Suprapubic skin (tissue), 4 donors: ENCODE data around the gene CLDN34. TPM values are rescaled to one million over a fixed set of nuclear protein-coding genes. Genes with fewer than 3 reads are reported as not detected.

Experiments used
- DNase-seq, 2 donors: peaks; one replicate each; pipeline ENCODE4 v3.0.0-alpha.2; 2019; ENCODE audit warnings: low spot score in 2 of 2
- H3K27ac ChIP-seq: fragments of 200-600 bp; sonication (generic); one replicate; pipeline ENCODE4 v1.5.1; 2019
- H3K27me3 ChIP-seq: fragments of 200-600 bp; sonication (generic); one replicate; pipeline ENCODE4 v1.5.1; 2019
- H3K36me3 ChIP-seq: fragments of 200-600 bp; sonication (generic); one replicate; pipeline ENCODE4 v1.5.1; 2019
- H3K4me1 ChIP-seq: fragments of 200-600 bp; sonication (generic); one replicate; pipeline ENCODE4 v1.5.1; 2019
- H3K4me3 ChIP-seq: fragments of 200-600 bp; sonication (generic); one replicate; pipeline ENCODE4 v1.5.1; 2019; ENCODE audit warnings: mild to moderate bottlenecking
- H3K9me3 ChIP-seq: fragments of 200-600 bp; sonication (generic); one replicate; pipeline ENCODE4 v1.5.1; 2019
- CTCF ChIP-seq, 2 donors: fragments of 200-600 bp in 1 of 2; fragments of 450-650 bp in 1 of 2; sonication (generic) in 1 of 2; IDR thresholded peaks; one replicate each; pipeline ENCODE4 v1.5.1; 2016 to 2019; ENCODE audit warnings: antibody characterized with exemption in 2 of 2, mild to moderate bottlenecking in 1 of 2, moderate library complexity in 1 of 2
- EP300 ChIP-seq: sonication (generic); formaldehyde crosslinking; IDR thresholded peaks from one replicate; pipeline ENCODE4 v1.6.1; 2017; ENCODE audit warnings: antibody characterized with exemption
- POLR2A ChIP-seq, 2 donors: fragments of 450-650 bp; IDR thresholded peaks; one replicate each; pipeline ENCODE4 v1.6.1; 2017; ENCODE audit warnings: antibody characterized with exemption in 2 of 2, mild to moderate bottlenecking in 2 of 2, moderate library complexity in 2 of 2
- POLR2AphosphoS5 ChIP-seq, 3 donors: sonication (generic); formaldehyde crosslinking; IDR thresholded peaks; one replicate each; pipeline ENCODE4 v1.6.1; 2017; ENCODE audit warnings: antibody characterized with exemption in 3 of 3
- WGBS: methylation state at CpG from one replicate; pipeline ENCODE4 v1.1.5; 2018; 5-methylcytosine and 5-hydroxymethylcytosine counted together
- total RNA-seq, 4 donors: library from RNA; depleted of rRNA; stranded (reverse); fragments of >200 nt; gene quantifications; one replicate each; pipeline ENCODE4 v1.1.0, GENCODE V29; 2016

The CLDN34 gene
- total RNA-seq, 4 donors from 2014 or later, result 1.1 to 2.3 TPM; not detected in 2

- Histone ChIP-seq H3K36me3 (no peaks in the 10 kb centered on the region), H3K27ac (no peak overlapping the region), H3K9me3 (no peaks in the 10 kb centered on the region), H3K4me1 (no peaks in the 10 kb centered on the region), H3K27me3 (no peaks in the 10 kb centered on the region), H3K4me3 (no peak overlapping the region)
- no peak for TF ChIP-seq EP300
- TF ChIP-seq POLR2AphosphoS5 (IDR thresholded peaks at IDR 0.05), result no peak
- TF ChIP-seq CTCF (IDR thresholded peaks at IDR 0.05), result no peak
- TF ChIP-seq POLR2A (IDR thresholded peaks at IDR 0.05), result no peak
- no peak for DNase-seq
- 92% methylated on average over 2 of the region's 2 CpGs for WGBS
Observed at GRCh38 chrX:9953396-9953795, 13.8 kb upstream of the CLDN34 start.

DNA sequence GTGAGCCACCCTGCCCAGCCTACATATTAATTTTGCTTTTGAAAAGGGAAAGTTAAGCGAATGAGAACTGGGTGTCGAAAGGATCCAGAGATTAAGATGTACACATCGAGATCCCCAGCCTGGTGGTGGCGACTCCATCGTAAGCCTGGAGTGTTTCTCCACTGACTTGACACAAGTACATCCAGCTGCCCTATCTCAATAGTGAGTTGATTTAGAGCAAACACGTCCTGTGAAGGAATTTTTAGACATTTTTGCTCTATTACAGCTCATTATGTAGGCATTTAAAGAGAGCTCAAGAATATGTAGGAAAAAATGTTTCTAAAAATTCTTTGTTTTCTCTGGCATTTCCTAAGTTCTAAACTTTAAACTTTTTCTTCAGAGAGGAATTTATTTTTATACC is 11.7 kb upstream of the CLDN34 start:
- H3K9me3 ChIP-seq, result no peaks in the 10 kb centered on the region
- no peak overlapping the region for H3K4me3 ChIP-seq
- TF ChIP-seq POLR2A (IDR thresholded peaks at IDR 0.05) (no peak), EP300 (no peak), POLR2AphosphoS5 (IDR thresholded peaks at IDR 0.05) (no peak), CTCF (IDR thresholded peaks at IDR 0.05) (no peak)
- no peak overlapping the region for H3K27ac ChIP-seq
- WGBS, result 84% methylated on average over 6 of the region's 6 CpGs
- H3K4me1 ChIP-seq, result no peaks in the 10 kb centered on the region
- DNase-seq, result no peak
- H3K36me3 ChIP-seq, result no peaks in the 10 kb centered on the region
- H3K27me3 ChIP-seq, result no peaks in the 10 kb centered on the region

DNA sequence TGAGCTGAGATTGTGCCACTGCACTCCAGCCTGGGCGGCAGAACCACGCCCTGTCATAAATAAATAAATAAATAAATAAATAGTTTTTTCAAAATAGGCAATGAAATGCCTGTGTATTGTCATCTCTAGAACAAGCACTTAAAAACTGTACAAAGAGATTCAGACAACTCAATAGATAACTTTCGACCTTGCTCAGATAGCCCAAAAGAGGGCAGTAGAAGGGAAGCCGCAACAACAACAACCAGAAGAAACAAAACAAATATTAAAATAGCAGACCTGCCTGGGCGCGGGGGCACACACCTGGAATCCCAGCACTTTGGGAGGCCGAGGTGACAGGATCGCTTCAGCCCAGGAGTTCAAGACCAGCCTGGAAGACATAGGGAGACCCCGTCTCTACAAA is 9.4 kb upstream of the CLDN34 start:
- Histone ChIP-seq H3K36me3 (no peaks in the 10 kb centered on the region), H3K4me3 (no peak overlapping the region), H3K27ac (no peak overlapping the region), H3K27me3 (no peaks in the 10 kb centered on the region), H3K4me1 (no peaks in the 10 kb centered on the region), H3K9me3 (no peaks in the 10 kb centered on the region)
- no peak for DNase-seq
- 82% methylated on average over 9 of the region's 9 CpGs for WGBS
- TF ChIP-seq EP300, result no peak
- no peak for TF ChIP-seq CTCF (IDR thresholded peaks at IDR 0.05)
- no peak for TF ChIP-seq POLR2A (IDR thresholded peaks at IDR 0.05)
- no peak for TF ChIP-seq POLR2AphosphoS5 (IDR thresholded peaks at IDR 0.05)

DNA sequence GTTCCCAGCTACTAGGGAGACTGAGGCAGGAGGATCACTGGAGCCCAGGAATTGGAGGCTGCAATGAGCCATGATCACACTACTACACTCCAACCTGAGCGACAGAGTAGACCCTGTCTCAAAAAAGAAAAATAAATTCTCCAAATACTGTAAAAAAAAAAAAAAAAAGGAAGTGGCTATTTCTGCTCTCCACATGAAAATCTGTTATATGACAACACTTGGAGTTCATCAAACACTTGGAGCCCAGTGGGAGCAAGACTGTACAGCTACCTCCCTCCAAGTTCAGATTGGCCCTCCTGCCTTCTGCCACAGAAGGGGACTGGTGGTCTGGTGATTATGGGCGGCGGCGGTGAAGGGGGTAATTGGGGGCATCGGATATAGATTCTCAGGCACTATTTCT is 9.0 kb upstream of the CLDN34 start:
- H3K4me3 ChIP-seq, result no peak overlapping the region
- H3K27me3 ChIP-seq, result no peaks in the 10 kb centered on the region
- no peak for DNase-seq
- no peaks in the 10 kb centered on the region for H3K36me3 ChIP-seq
- WGBS, result 98% methylated on average over 5 of the region's 5 CpGs
- no peaks in the 10 kb centered on the region for H3K4me1 ChIP-seq
- H3K27ac ChIP-seq, result no peak overlapping the region
- H3K9me3 ChIP-seq, result no peaks in the 10 kb centered on the region
- TF ChIP-seq POLR2A (IDR thresholded peaks at IDR 0.05), result no peak
- TF ChIP-seq CTCF (IDR thresholded peaks at IDR 0.05), result no peak
- TF ChIP-seq POLR2AphosphoS5 (IDR thresholded peaks at IDR 0.05), result no peak

DNA sequence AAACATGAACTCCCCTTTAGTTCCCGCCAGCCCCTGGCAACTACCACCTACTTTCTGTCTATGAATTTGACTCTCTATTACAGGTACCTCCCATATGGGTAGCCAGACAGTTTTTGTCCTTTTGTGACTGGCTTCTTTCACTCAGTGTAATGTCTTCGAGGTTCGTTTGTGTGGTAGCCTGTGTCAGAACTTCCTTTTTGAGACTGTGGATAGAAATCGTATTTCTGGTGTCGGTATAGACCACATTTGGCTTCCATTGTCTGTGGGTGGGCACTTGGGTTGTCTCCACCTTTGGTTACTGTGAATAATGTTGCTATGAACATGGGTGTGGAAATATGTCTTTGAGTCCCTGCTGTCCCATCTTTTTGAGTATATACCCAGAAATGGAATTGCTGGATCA is 5.4 kb upstream of the CLDN34 start:
- WGBS, result 77% methylated on average over 5 of the region's 5 CpGs
- no peaks in the 10 kb centered on the region for H3K36me3 ChIP-seq
- no peaks in the 10 kb centered on the region for H3K27me3 ChIP-seq
- DNase-seq, result no peak
- no peak overlapping the region for H3K4me3 ChIP-seq
- TF ChIP-seq CTCF (IDR thresholded peaks at IDR 0.05), result no peak
- no peak for TF ChIP-seq EP300
- no peak for TF ChIP-seq POLR2A (IDR thresholded peaks at IDR 0.05)
- TF ChIP-seq POLR2AphosphoS5 (IDR thresholded peaks at IDR 0.05), result no peak
- H3K9me3 ChIP-seq, result no peaks in the 10 kb centered on the region
- no peaks in the 10 kb centered on the region for H3K4me1 ChIP-seq
- H3K27ac ChIP-seq, result no peak overlapping the region
